Activated naive CD4-positive, alpha-beta T cell treated with anti-CD3 and anti-CD28 coated beads, Interleukin-2, amount 10 ng/mL, durations not matched to agents 7 days and 5 days (primary cell): ENCODE data around the gene CTLA4.
"Not testable (repeated sequence)": the region's sequence is repeated elsewhere in the genome, so short reads cannot be mapped to it uniquely, and the experiment has no call there.

Source experiments
- CTCF ChIA-PET: fragments of 350-600 bp; sonication (Branson Sonifier 250); formaldehyde crosslinking; loops from one replicate; lab custom pipeline; 2021; ENCODE audit warnings: antibody characterized with exemption; lab: Charles Lee
- DNase-seq: peaks from one replicate; pipeline ENCODE4 v3.0.0-alpha.2; 2020
- H3K27ac Mint-ChIP-seq: one replicate; pipeline ENCODE4 v1.8.0; 2021; ENCODE audit warnings: mild to moderate bottlenecking, moderate library complexity, mixed read lengths
- H3K27me3 Mint-ChIP-seq: one replicate; pipeline ENCODE4 v1.8.0; 2021; ENCODE audit warnings: mild to moderate bottlenecking, mixed read lengths
- H3K36me3 Mint-ChIP-seq: one replicate; pipeline ENCODE4 v1.8.0; 2021; ENCODE audit warnings: mixed read lengths
- H3K4me1 Mint-ChIP-seq: one replicate; pipeline ENCODE4 v1.8.0; 2021; ENCODE audit warnings: mixed read lengths
- H3K4me3 Mint-ChIP-seq: one replicate; pipeline ENCODE4 v1.8.0; 2021; ENCODE audit warnings: mild to moderate bottlenecking, moderate library complexity, mixed read lengths
- H3K9me3 Mint-ChIP-seq: one replicate; pipeline ENCODE4 v1.8.0; 2021; ENCODE audit warnings: mixed read lengths

Gene CTLA4

GRCh38 chr2:203869223-203870042 is 1.9 kb downstream of the CTLA4 start:
- Mint-ChIP-seq H3K4me3 (peak overlapping the region; percentile 83), H3K4me1 (peaks cover 83% of the 10 kb centered on the region), H3K27ac (peak overlapping the region; percentile 98), H3K36me3 (peaks cover 45% of the 10 kb centered on the region), H3K9me3 (peaks cover 9% of the 10 kb centered on the region), H3K27me3 (no peaks in the 10 kb centered on the region)
- CTCF ChIA-PET: interaction anchor here (0.6 to 5.2 kb wide), 13 partner anchors 9 to 385 kb away, joined by 3 to 28 read pairs (median 4); no protein-coding TSS in a partner anchor
- DNase-seq: peak; percentile 69

GRCh38 chr2:203870481-203870880 is 2.9 kb downstream of the CTLA4 start:
- CTCF ChIA-PET: interaction anchor here (1.1 to 5.2 kb wide), 9 partner anchors 10 to 162 kb away, joined by 3 to 25 read pairs (median 4); no protein-coding TSS in a partner anchor

GRCh38 chr2:203870941-203871340 is 3.4 kb downstream of the CTLA4 start:
- Mint-ChIP-seq H3K27me3 (no peaks in the 10 kb centered on the region), H3K4me1 (peaks cover 91% of the 10 kb centered on the region), H3K4me3 (peak overlapping the region; percentile 83), H3K27ac (peak overlapping the region; percentile 98), H3K36me3 (peaks cover 53% of the 10 kb centered on the region), H3K9me3 (peaks cover 9% of the 10 kb centered on the region)
- CTCF ChIA-PET: interaction anchor here (0.6 to 5.2 kb wide), 9 partner anchors 9 to 130 kb away, joined by 3 to 25 read pairs (median 4); no protein-coding TSS in a partner anchor
- no peak for DNase-seq

More at GRCh38 chr2:203870481-203870880, 2.9 kb downstream of the CTLA4 start:
- Mint-ChIP-seq H3K4me1 (peaks cover 92% of the 10 kb centered on the region), H3K4me3 (peak overlapping the region; percentile 83), H3K27me3 (no peaks in the 10 kb centered on the region), H3K36me3 (peaks cover 53% of the 10 kb centered on the region), H3K9me3 (peaks cover 11% of the 10 kb centered on the region), H3K27ac (peak overlapping the region; percentile 98)
- peak; percentile 21 for DNase-seq

GRCh38 chr2:203871371-203871983 is 3.9 kb downstream of the CTLA4 start:
- Mint-ChIP-seq H3K27me3 (no peaks in the 10 kb centered on the region), H3K36me3 (peaks cover 56% of the 10 kb centered on the region), H3K27ac (peak overlapping the region; percentile 98), H3K4me3 (peak overlapping the region; percentile 83), H3K9me3 (peaks cover 9% of the 10 kb centered on the region), H3K4me1 (peaks cover 86% of the 10 kb centered on the region)
- CTCF ChIA-PET: interaction anchor here (0.6 to 5.2 kb wide), 11 partner anchors 9 to 138 kb away, joined by 3 to 25 read pairs (median 4); no protein-coding TSS in a partner anchor
- peak; percentile 57 for DNase-seq

- no peaks in the 10 kb centered on the region for H3K27me3 Mint-ChIP-seq
- H3K4me3 Mint-ChIP-seq: no peak overlapping the region
- no peak overlapping the region for H3K27ac Mint-ChIP-seq
- CTCF ChIA-PET: interaction anchor here (1.1 to 5.2 kb wide), 4 partner anchors 13 to 36 kb away, joined by 3 to 25 read pairs (median 14); no protein-coding TSS in a partner anchor
- DNase-seq: peak; percentile 24
- H3K4me1 Mint-ChIP-seq: peaks cover 76% of the 10 kb centered on the region
- peaks cover 51% of the 10 kb centered on the region for H3K36me3 Mint-ChIP-seq
- H3K9me3 Mint-ChIP-seq: peaks cover 9% of the 10 kb centered on the region
Observed at GRCh38 chr2:203873461-203873860, 5.9 kb downstream of the CTLA4 start.

- Mint-ChIP-seq H3K27me3 (no peaks in the 10 kb centered on the region), H3K27ac (peak overlapping the region; percentile 68), H3K4me3 (no peak overlapping the region), H3K4me1 (peaks cover 72% of the 10 kb centered on the region), H3K36me3 (peaks cover 51% of the 10 kb centered on the region), H3K9me3 (peaks cover 9% of the 10 kb centered on the region)
- CTCF ChIA-PET: interaction anchor here (1.1 to 5.2 kb wide), 3 partner anchors 14 to 149 kb away, joined by 3 to 25 read pairs (median 24); no protein-coding TSS in a partner anchor
- peak; percentile 30 for DNase-seq
Observed at GRCh38 chr2:203873921-203874631, 6.5 kb downstream of the CTLA4 start.

GRCh38 chr2:203875471-203875870 is 7.9 kb downstream of the CTLA4 start:
- Mint-ChIP-seq H3K4me1 (peaks cover 60% of the 10 kb centered on the region), H3K27ac (no peak overlapping the region), H3K27me3 (no peaks in the 10 kb centered on the region), H3K9me3 (peaks cover 9% of the 10 kb centered on the region), H3K36me3 (peaks cover 49% of the 10 kb centered on the region), H3K4me3 (no peak overlapping the region)
- CTCF ChIA-PET: interaction anchor here (1.2 to 3.7 kb wide), 3 partner anchors 11 to 34 kb away, joined by 3 to 24 read pairs (median 4); no protein-coding TSS in a partner anchor
- no peak for DNase-seq

- H3K4me3 Mint-ChIP-seq: no peak overlapping the region
- H3K36me3 Mint-ChIP-seq: peaks cover 45% of the 10 kb centered on the region
- no peak for DNase-seq
- H3K4me1 Mint-ChIP-seq: peaks cover 51% of the 10 kb centered on the region
- peaks cover 8% of the 10 kb centered on the region for H3K9me3 Mint-ChIP-seq
- no peak overlapping the region for H3K27ac Mint-ChIP-seq
- CTCF ChIA-PET: interaction anchor here (1.1 to 1.6 kb wide), 5 partner anchors 10 to 60 kb away, joined by 3 to 4 read pairs (median 3); no protein-coding TSS in a partner anchor
- H3K27me3 Mint-ChIP-seq: no peaks in the 10 kb centered on the region
Observed at GRCh38 chr2:203876328-203876727, 8.8 kb downstream of the CTLA4 start.

- no peak overlapping the region for H3K4me3 Mint-ChIP-seq
- CTCF ChIA-PET: interaction anchor here (0.8 kb wide), 1 partner anchor 16 kb away, joined by 3 read pairs; no protein-coding TSS in a partner anchor
- peaks cover 34% of the 10 kb centered on the region for H3K4me1 Mint-ChIP-seq
- no peak overlapping the region for H3K27ac Mint-ChIP-seq
- no peak for DNase-seq
- no peaks in the 10 kb centered on the region for H3K27me3 Mint-ChIP-seq
- peaks cover 29% of the 10 kb centered on the region for H3K36me3 Mint-ChIP-seq
- H3K9me3 Mint-ChIP-seq: peaks cover 8% of the 10 kb centered on the region
Observed at GRCh38 chr2:203878063-203878462, 10.5 kb downstream of the CTLA4 start.

- no peak for DNase-seq
- Mint-ChIP-seq H3K27me3 (no peaks in the 10 kb centered on the region), H3K36me3 (peaks cover 7% of the 10 kb centered on the region), H3K4me3 (no peak overlapping the region), H3K4me1 (peaks cover 11% of the 10 kb centered on the region), H3K9me3 (peaks cover 2% of the 10 kb centered on the region), H3K27ac (no peak overlapping the region)
- CTCF ChIA-PET: interaction anchor here (0.9 to 1.2 kb wide), 2 partner anchors 9 to 29 kb away, joined by 3 read pairs; no protein-coding TSS in a partner anchor
Observed at GRCh38 chr2:203880557-203881125, 13.1 kb downstream of the CTLA4 start.

- H3K27me3 Mint-ChIP-seq, H3K4me3 Mint-ChIP-seq, CTCF ChIA-PET, H3K36me3 Mint-ChIP-seq, H3K27ac Mint-ChIP-seq, H3K9me3 Mint-ChIP-seq, DNase-seq: not testable (repeated sequence)
- peaks cover 11% of the 10 kb centered on the region for H3K4me1 Mint-ChIP-seq
Observed at GRCh38 chr2:203881185-203881584, 13.6 kb downstream of the CTLA4 start.

GRCh38 chr2:203882551-203882950 is 15.0 kb downstream of the CTLA4 start:
- H3K36me3 Mint-ChIP-seq: no peaks in the 10 kb centered on the region
- H3K27ac Mint-ChIP-seq: no peak overlapping the region
- no peak overlapping the region for H3K4me3 Mint-ChIP-seq
- no peaks in the 10 kb centered on the region for H3K9me3 Mint-ChIP-seq
- DNase-seq: no peak
- CTCF ChIA-PET: interaction anchor here (0.8 kb wide), 1 partner anchor 32 kb away, joined by 3 read pairs; no protein-coding TSS in a partner anchor
- no peaks in the 10 kb centered on the region for H3K27me3 Mint-ChIP-seq
- peaks cover 20% of the 10 kb centered on the region for H3K4me1 Mint-ChIP-seq

- H3K9me3 Mint-ChIP-seq: no peaks in the 10 kb centered on the region
- CTCF ChIA-PET: interaction anchor here (0.6 to 1.9 kb wide), 6 partner anchors 10 to 56 kb away, joined by 3 to 4 read pairs (median 4); no protein-coding TSS in a partner anchor
- DNase-seq: no peak
- peaks cover 20% of the 10 kb centered on the region for H3K4me1 Mint-ChIP-seq
- no peaks in the 10 kb centered on the region for H3K27me3 Mint-ChIP-seq
- no peak overlapping the region for H3K4me3 Mint-ChIP-seq
- peak overlapping the region; percentile 4 for H3K27ac Mint-ChIP-seq
- H3K36me3 Mint-ChIP-seq: no peaks in the 10 kb centered on the region
Observed at GRCh38 chr2:203886661-203887151, 19.1 kb downstream of the CTLA4 start.
